ENCODE measurements around the gene SUMF2. TPM values are rescaled to one million over a fixed set of nuclear protein-coding genes. Genes with fewer than 3 reads are reported as not detected.
"Not testable (repeated sequence)": the region's sequence is repeated elsewhere in the genome, so short reads cannot be mapped to it uniquely, and the experiment has no call there.

The SUMF2 gene
- total and polyA plus RNA-seq, 12 donors, result 20.8 to 49.2 (median 36.1) TPM

DNA sequence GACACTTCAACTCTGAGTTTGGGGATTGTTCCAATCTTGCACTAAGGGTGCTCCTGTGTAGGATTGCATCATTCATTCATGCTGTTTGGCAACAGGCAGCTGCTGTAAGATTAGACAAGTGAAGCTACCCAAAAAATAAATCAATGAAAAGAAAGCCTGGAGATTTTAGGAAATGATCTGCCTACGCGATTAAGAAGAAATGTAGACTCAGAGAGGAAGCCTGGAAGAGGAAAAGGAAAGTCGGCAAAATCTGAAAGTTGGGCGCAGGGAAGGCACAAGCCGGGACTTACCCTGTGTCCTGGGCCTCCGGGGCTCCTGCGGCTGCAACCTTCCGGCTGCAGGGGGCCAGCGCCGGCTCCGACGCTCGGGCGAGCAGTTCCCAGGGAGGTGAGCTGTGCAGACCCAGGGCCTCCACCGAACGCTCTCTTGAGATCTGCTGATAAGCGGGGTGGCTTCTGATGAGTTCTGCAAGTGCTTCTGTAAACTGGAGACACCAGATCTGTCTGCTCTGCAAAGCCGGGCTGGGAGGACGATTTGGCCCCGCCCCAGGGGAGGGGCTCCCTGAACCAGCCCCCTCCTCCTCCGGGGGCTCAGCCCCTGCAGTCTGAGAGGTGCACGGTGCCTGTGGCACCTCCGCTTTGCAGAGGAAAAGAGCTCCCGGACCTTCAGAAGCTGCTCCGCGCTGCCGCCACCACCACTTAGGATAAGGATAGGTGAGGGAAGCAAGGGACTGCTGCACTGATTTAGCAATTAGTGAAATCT lies 30.2 kb upstream of the SUMF2 start:
- 1% methylated on average over 27 of the region's 27 CpGs for WGBS, 2 donors
- TF ChIP-seq, protein P1, sequence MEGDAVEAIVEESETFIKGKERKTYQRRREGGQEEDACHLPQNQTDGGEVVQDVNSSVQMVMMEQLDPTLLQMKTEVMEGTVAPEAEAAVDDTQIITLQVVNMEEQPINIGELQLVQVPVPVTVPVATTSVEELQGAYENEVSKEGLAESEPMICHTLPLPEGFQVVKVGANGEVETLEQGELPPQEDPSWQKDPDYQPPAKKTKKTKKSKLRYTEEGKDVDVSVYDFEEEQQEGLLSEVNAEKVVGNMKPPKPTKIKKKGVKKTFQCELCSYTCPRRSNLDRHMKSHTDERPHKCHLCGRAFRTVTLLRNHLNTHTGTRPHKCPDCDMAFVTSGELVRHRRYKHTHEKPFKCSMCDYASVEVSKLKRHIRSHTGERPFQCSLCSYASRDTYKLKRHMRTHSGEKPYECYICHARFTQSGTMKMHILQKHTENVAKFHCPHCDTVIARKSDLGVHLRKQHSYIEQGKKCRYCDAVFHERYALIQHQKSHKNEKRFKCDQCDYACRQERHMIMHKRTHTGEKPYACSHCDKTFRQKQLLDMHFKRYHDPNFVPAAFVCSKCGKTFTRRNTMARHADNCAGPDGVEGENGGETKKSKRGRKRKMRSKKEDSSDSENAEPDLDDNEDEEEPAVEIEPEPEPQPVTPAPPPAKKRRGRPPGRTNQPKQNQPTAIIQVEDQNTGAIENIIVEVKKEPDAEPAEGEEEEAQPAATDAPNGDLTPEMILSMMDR (IDR thresholded peaks at IDR 0.05), result peak in 7 of 9 donors; percentile 19 to 43 (median 35)
- Histone ChIP-seq H3K36me3 (peaks cover 0 to 21% (median 0%) of the 10 kb centered on the region in 9 donors), H3K4me1 (peaks cover 0 to 10% (median 5%) of the 10 kb centered on the region in 9 donors), H3K27ac (peak overlapping the region in 5 of 10 donors; percentile 15 to 54 (median 51)), H3K27me3 (no peaks in the 10 kb centered on the region), H3K9me3 (no peaks in the 10 kb centered on the region), H3K4me3 (peak overlapping the region; percentile 54 to 80 (median 67))
- intact Hi-C loops (cut with DNase I), result no loop called here
- DNase-seq, result peak; percentile 32 to 60
- peak; percentile 64 to 93 (median 90) for ATAC-seq

GRCh38 chr7:56040730-56041129 lies 23.4 kb upstream of the SUMF2 start:
- intact Hi-C loops (cut with DNase I), result no loop called here
- peaks cover 0 to 26% (median 0%) of the 10 kb centered on the region in 9 donors for H3K36me3 ChIP-seq
- TF ChIP-seq, protein P1 (IDR thresholded peaks at IDR 0.05), result no peak
- no peak overlapping the region for H3K4me3 ChIP-seq
- no peak overlapping the region for H3K27ac ChIP-seq
- H3K9me3 ChIP-seq, result no peaks in the 10 kb centered on the region
- DNase-seq (no peak), ATAC-seq (no peak)
- H3K4me1 ChIP-seq, result no peaks in the 10 kb centered on the region
- no peaks in the 10 kb centered on the region for H3K27me3 ChIP-seq
- WGBS, 2 donors, result 91 to 95% methylated on average over 3 of the region's 3 CpGs

DNA sequence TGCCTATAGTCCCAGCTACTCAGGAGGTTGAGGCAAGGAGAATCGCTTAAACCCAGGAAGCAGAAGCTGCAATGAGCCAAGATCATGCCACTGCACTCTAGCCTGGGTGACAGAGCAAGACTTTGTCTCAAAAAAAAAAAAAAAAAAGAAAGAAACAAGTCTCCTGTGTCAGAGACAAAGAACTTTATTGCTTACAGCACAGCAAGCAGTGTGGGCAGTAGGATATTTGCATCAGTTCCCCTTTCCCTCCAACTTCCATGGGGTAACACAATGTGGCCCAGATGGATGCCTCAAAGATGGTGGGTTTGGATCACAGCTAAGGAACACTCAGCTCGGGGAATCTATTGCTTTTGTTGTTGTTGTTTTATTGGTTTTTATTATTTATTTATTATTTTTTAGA lies 18.3 kb upstream of the SUMF2 start:
- H3K27ac ChIP-seq; intact Hi-C loops (cut with DNase I); H3K27me3 ChIP-seq; ATAC-seq; H3K9me3 ChIP-seq; H3K4me3 ChIP-seq; DNase-seq: not testable (repeated sequence)
- Histone ChIP-seq H3K36me3 (peaks cover 0 to 18% (median 0%) of the 10 kb centered on the region in 9 donors), H3K4me1 (peaks cover 5 to 34% (median 17%) of the 10 kb centered on the region in 9 donors)
- 92 to 94% methylated on average over 2 of the region's 2 CpGs for WGBS, 2 donors

DNA sequence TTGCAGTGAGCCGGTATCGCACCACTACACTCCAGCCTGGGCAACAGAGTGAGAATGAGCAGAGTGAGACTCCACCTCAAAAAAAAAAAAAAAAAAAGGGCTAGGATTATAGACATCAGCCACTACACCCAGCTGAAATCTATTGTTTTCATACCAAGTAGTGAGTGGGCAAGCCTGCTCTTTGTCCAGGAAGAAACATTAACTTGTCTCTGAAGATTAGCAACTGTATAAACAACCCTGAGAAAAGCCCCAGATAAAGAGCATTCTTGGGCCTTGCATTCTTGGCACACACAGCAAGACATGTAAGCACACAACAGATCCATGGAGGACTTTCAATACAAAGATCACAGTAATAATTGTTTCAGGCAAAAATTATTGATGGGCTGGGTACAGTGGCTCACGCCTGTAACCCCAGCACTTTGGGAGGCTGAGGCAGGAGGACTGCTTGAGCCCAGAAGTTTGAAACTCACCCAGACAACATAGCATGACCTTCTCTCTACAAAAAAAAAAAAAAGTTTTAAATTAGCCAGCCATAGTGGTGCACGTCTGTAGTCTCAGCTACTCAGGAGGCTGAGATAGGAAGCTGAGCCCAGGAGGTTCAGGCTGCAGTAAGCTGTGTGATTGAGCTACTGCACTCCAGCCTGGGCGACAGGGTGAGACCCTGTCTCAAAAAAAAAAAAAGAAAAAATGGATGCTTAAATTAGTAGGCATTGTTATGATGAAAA lies 17.2 kb upstream of the SUMF2 start:
- H3K9me3 ChIP-seq, result no peaks in the 10 kb centered on the region
- H3K27me3 ChIP-seq, result no peaks in the 10 kb centered on the region
- peak overlapping the region in 4 of 10 donors; percentile 2 to 49 (median 14) for H3K27ac ChIP-seq
- intact Hi-C loops (cut with DNase I), result no loop called here
- no peak for ATAC-seq
- H3K36me3 ChIP-seq, result peaks cover 0 to 12% (median 0%) of the 10 kb centered on the region in 9 donors
- TF ChIP-seq, protein P1 (IDR thresholded peaks at IDR 0.05), result no peak
- H3K4me3 ChIP-seq, result no peak overlapping the region
- no peak for DNase-seq
- H3K4me1 ChIP-seq, result peaks cover 5 to 36% (median 17%) of the 10 kb centered on the region in 9 donors
- 55 to 64% methylated on average over 5 of the region's 5 CpGs for WGBS, 2 donors

DNA sequence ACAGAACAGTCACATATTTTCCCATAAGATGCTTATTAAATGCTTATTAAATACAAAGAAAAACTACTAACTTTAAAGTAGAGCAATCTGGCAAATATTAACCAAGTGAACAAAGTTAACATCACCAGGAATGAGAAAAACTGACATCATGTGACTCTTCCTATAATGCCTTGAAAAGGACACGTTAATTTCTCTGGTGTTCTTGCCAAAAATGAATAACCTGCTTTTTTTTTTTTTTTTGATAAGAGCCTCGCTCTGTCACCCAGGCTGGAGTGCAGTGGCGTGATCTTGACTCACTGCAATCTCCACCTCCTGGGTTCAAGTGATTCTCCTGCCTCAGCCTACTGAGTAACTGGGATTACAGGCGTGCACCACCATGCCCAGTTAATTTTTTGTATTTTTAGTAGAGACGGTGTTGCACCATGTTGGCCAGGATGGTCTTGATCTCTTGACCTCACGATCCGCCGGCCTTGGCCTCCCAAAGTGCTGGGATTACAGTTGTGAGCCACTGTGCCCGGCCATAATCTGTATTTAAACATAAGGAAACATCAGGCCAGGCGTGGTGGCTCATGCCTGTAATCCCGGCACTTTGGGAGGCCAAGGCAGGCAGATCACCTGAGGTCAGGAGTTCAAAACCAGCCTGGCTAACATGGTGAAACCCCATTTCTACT lies 16.5 kb upstream of the SUMF2 start:
- Histone ChIP-seq H3K4me1 (peaks cover 6 to 41% (median 22%) of the 10 kb centered on the region in 9 donors), H3K27ac (peak overlapping the region in 2 of 10 donors; percentile 7 to 21)
- H3K36me3 ChIP-seq; ATAC-seq; H3K9me3 ChIP-seq; H3K4me3 ChIP-seq; H3K27me3 ChIP-seq; DNase-seq; intact Hi-C loops (cut with DNase I): not testable (repeated sequence)
- 86% methylated on average over 11 of the region's 11 CpGs for WGBS, 2 donors

All from heart right ventricle (tissue), 16 donors.